GM12801 (cell line): ENCODE measurements around the gene CFAP99.

Source experiments
- CTCF ChIP-seq: IDR thresholded peaks from one replicate; pipeline ENCODE4 v1.5.1; 2011; ENCODE audit warnings: control low read depth; ENCODE audit not compliant: insufficient read length; ENCODE audit errors: extremely low read depth

The CFAP99 gene

GRCh38 chr4:2395584-2395983 lies 23.2 kb upstream of the CFAP99 start:
- TF ChIP-seq CTCF, result no peak

GRCh38 chr4:2396781-2397368 lies 21.9 kb upstream of the CFAP99 start:
- no peak for TF ChIP-seq CTCF

DNA sequence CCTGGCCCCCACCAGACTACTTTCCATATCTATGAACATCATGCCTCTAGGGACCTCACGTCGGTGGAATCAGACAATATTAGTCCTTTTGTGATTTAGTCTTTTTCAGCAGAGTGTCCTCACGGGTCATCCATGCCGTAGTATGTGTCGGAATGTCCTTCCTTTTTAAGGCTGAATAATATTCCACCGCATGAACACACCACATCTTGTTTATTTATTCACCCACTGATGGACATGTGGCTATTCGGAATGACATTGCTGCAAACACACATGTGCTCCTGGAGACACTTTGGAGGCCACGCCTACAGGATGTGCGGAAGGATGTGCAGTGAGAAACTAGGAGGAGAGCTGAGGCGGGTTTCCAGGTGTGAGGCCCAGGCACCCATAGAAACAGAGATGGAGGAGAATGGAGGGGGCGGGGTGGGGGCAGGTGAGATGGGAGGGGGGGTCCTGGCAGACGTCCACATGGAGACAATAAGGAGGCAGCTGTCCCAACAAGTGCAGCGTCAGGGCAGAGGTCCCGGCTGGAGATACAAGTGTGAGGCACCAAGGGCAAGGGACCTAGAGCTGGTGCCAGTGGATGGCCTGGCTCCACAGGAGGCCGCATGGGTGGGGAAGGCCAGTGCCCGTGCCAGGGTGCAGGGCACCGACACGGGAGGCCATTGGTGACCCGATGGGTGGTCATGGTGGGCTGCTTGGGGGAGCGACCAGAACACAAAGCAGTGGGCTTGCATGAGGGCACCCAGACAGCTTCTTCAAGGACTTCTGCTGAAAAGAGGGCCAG lies 21.0 kb upstream of the CFAP99 start:
- no peak for TF ChIP-seq CTCF

- no peak for TF ChIP-seq CTCF
Observed at GRCh38 chr4:2399216-2399615, 19.5 kb upstream of the CFAP99 start.

- TF ChIP-seq CTCF, result no peak
Observed at GRCh38 chr4:2399631-2400190, 19.0 kb upstream of the CFAP99 start.

DNA sequence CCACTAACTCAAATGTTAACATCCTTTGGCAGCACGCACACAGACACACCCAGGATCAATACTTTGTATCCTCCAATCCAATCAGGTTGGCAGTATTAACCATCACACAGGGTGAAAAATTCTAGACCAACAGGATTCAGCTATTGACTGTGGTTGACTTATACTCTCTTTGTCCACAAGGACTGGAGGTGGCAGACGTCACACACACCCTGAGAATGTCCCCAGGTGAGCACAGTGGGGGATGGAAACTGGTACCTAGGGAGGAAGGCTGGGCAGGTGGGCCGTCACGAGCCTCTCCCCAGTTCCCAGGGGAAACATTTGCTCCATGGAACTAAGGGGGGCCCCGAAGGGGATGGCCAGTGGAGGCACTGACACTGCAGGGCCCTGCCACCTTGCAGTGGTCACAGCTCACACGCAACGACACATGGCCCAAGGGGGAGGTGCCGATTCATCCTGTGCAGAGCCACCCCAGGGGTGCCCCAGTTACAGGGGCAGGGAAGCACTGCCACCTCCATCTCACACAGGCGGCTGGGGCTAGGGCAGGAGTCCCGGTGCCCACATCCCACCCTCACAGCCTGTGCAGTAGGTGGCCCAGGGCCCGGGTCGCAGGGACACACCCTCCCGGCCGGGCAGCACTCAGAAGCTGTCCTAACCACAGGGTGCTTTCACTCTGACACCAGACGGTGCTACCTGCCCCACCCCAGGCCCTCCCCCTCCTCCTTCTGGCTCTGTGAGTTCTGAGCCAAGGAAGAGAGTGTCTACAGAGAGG lies 17.7 kb upstream of the CFAP99 start:
- no peak for TF ChIP-seq CTCF

GRCh38 chr4:2401610-2401983 lies 17.2 kb upstream of the CFAP99 start:
- TF ChIP-seq CTCF, result no peak
